Ovary (tissue), 9 donors: ENCODE results near the gene TMEM121. TPM values are rescaled to one million over a fixed set of nuclear protein-coding genes. Genes with fewer than 3 reads are reported as not detected.

Experiments
- DNase-seq, 5 donors: peaks; one replicate each; pipeline ENCODE4 v3.0.0-alpha.2; 2019 to 2020
- H3K27ac ChIP-seq, 2 donors: fragments of 200-600 bp; one replicate each; pipeline versions ENCODE4 v1.5.1 to v1.8.0; 2019 to 2022
- H3K27me3 ChIP-seq: fragments of 200-600 bp; one replicate; pipeline ENCODE4 v1.8.0; 2022
- H3K36me3 ChIP-seq: fragments of 200-600 bp; sonication (generic); one replicate; pipeline ENCODE4 v1.5.1; 2019
- H3K4me1 ChIP-seq: one replicate; pipeline ENCODE4 v1.8.1; 2013; ENCODE audit warnings: mild to moderate bottlenecking, moderate library complexity; ENCODE audit not compliant: insufficient read depth
- H3K4me3 ChIP-seq: fragments of 200-600 bp; sonication (generic); one replicate; pipeline ENCODE4 v1.5.1; 2017
- H3K9me3 ChIP-seq, 2 donors: fragments of 200-600 bp in 1 of 2; sonication (generic) in 1 of 2; one replicate each; pipeline versions ENCODE4 v1.5.1 to v1.8.1; 2013 to 2019; ENCODE audit warnings: mild to moderate bottlenecking in 1 of 2, moderate library complexity in 1 of 2
- EP300 ChIP-seq: sonication (generic); formaldehyde crosslinking; IDR thresholded peaks from one replicate; pipeline ENCODE4 v1.6.1; 2017; ENCODE audit warnings: antibody characterized with exemption
- POLR2A ChIP-seq: fragments of 450-650 bp; IDR thresholded peaks from one replicate; pipeline ENCODE4 v1.6.1; 2017; ENCODE audit warnings: antibody characterized with exemption, mild to moderate bottlenecking, moderate library complexity
- WGBS, 3 donors: extraction: QIAGEN DNeasy Blood & Tissue Kit in 1 of 3; methylation state at CpG; one replicate each; pipeline versions ENCODE4 v1.1.5 to v1.1.7; 2013 to 2017; 5-methylcytosine and 5-hydroxymethylcytosine counted together
- intact Hi-C, 4 donors: fragments of 100-400 bp; cut with DNase I; formaldehyde crosslinking; loops; one replicate each; pipeline versions ENCODE4 v1.11.0 to v1.15.1; 2022 to 2023
- polyA plus RNA-seq, 2 donors: library from polyadenylated mRNA; stranded (reverse); fragments of 200-250 nt in 1 of 2; fragments of 350-450 nt in 1 of 2; fragmentation: Illumina TruSeq in 1 of 2; extraction: RNeasy Lipid Tissue Mini Kit (QIAGEN cat#74804) in 1 of 2; gene quantifications; one replicate each; pipeline ENCODE4 v1.2.3, GENCODE V29; 2013 to 2014
- total RNA-seq, 7 donors: library from RNA; depleted of rRNA in 2 of 7; stranded (reverse); fragments of >200 nt in 2 of 7; fragmentation: NEBNext Ultra II Directional in 3 of 7; extraction: Animal tissue kit (Norgen Biotek cat#: 25700) in 3 of 7; gene quantifications; one replicate each; pipeline versions ENCODE4 v1.1.0 to v1.2.4, GENCODE V29; 2016 to 2023
- TF ChIP-seq, protein P1 (sequence below), 3 donors: fragments of 450-650 bp in 2 of 3; fragments of 200-600 bp in 1 of 3; IDR thresholded peaks; one replicate each; pipeline versions ENCODE4 v1.5.1 to v1.8.0; 2016 to 2022; ENCODE audit warnings: antibody characterized with exemption in 3 of 3, mild to moderate bottlenecking in 1 of 3
- donor health status: DM: no; HTN: no; CAD: no; lungs with moderate emphysema.
- donor health status: DM: no; HTN: no; CAD: no.
- donor health status: Bipolar disorder and iron deficiency.
- donor health status: DM: yes; HTN: yes; CAD: no.
- donor health status: DM: no; HTN: no; CAD: no.
- donor health status: DM: yes; HTN: yes; CAD: no.

TMEM121 gene
- total and polyA plus RNA-seq, 9 donors, result 3.3 to 9.0 (median 4.1) TPM; not detected in 1

GRCh38 chr14:105527826-105528585, 1.6 kb downstream of the TMEM121 start:
- H3K27me3 ChIP-seq, result no peaks in the 10 kb centered on the region
- peak overlapping the region in 1 of 2 donors; percentile 53 for H3K27ac ChIP-seq
- H3K9me3 ChIP-seq, result no peaks in the 10 kb centered on the region
- TF ChIP-seq, protein P1, sequence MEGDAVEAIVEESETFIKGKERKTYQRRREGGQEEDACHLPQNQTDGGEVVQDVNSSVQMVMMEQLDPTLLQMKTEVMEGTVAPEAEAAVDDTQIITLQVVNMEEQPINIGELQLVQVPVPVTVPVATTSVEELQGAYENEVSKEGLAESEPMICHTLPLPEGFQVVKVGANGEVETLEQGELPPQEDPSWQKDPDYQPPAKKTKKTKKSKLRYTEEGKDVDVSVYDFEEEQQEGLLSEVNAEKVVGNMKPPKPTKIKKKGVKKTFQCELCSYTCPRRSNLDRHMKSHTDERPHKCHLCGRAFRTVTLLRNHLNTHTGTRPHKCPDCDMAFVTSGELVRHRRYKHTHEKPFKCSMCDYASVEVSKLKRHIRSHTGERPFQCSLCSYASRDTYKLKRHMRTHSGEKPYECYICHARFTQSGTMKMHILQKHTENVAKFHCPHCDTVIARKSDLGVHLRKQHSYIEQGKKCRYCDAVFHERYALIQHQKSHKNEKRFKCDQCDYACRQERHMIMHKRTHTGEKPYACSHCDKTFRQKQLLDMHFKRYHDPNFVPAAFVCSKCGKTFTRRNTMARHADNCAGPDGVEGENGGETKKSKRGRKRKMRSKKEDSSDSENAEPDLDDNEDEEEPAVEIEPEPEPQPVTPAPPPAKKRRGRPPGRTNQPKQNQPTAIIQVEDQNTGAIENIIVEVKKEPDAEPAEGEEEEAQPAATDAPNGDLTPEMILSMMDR (IDR thresholded peaks at IDR 0.05), result peak; percentile 76 to 86 (median 85)
- no peak for TF ChIP-seq POLR2A
- no peaks in the 10 kb centered on the region for H3K36me3 ChIP-seq
- DNase-seq, result peak; percentile 71 to 89 (median 80)
- intact Hi-C loops, result loop anchor here in 2 of 4 donors (5.0 to 10.0 kb wide), 3 partner anchors 36 to 163 kb away; partner anchors contain the start of gene TEDC1 (in 1 of the 2)
- H3K4me3 ChIP-seq, result peak overlapping the region; percentile 60
- H3K4me1 ChIP-seq, result peaks cover 10% of the 10 kb centered on the region
- 1 to 4% (median 4%) methylated on average over 16 to 67 of the region's 67 CpGs for WGBS, 3 donors

DNA sequence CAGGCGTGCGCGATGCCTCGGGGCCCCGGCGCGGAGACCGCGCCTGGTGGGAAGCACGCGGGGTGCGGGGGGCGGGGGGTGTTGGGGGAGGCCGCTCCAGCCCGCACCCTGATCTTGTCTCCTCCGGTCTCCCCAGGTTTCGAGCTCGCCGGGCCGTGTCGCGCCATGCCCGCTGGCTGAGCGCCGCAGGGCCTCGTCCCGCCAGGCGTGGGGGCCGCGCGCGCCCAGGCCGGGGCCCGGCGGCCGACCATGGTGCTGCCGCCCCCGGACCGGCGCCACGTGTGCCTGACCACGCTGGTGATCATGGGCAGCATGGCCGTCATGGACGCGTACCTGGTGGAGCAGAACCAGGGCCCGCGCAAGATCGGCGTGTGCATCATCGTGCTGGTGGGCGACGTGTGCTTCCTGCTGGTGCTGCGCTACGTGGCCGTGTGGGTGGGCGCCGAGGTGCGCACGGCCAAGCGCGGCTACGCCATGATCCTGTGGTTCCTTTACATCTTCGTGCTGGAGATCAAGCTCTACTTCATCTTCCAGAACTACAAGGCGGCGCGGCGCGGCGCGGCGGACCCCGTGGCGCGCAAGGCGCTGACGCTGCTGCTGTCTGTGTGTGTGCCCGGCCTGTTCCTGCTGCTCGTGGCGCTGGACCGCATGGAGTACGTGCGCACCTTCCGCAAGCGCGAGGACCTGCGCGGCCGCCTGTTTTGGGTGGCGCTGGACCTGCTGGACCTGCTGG, 2.4 kb downstream of the TMEM121 start:
- H3K4me1 ChIP-seq, result peaks cover 10% of the 10 kb centered on the region
- TF ChIP-seq, protein P1 (IDR thresholded peaks at IDR 0.05), result peak in 1 of 3 donors; percentile 4
- TF ChIP-seq EP300 (no peak), POLR2A (no peak)
- H3K36me3 ChIP-seq, result no peaks in the 10 kb centered on the region
- H3K27me3 ChIP-seq, result no peaks in the 10 kb centered on the region
- DNase-seq, result no peak
- peak overlapping the region; percentile 60 for H3K4me3 ChIP-seq
- 17 to 26% (median 20%) methylated on average over 74 to 89 of the region's 89 CpGs for WGBS, 3 donors
- H3K9me3 ChIP-seq, result no peaks in the 10 kb centered on the region
- H3K27ac ChIP-seq, result no peak overlapping the region
- intact Hi-C loops, result loop anchor here in 2 of 4 donors (5.0 to 10.0 kb wide), 3 partner anchors 36 to 164 kb away; partner anchors contain the start of gene TEDC1 (in 1 of the 2)

DNA sequence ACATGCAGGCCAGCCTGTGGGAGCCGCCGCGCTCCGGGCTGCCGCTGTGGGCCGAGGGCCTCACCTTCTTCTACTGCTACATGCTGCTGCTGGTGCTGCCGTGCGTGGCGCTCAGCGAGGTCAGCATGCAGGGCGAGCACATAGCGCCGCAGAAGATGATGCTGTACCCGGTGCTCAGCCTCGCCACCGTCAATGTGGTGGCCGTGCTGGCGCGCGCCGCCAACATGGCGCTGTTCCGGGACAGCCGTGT, 2.9 kb downstream of the TMEM121 start:
- TF ChIP-seq, protein P1 (IDR thresholded peaks at IDR 0.05), result no peak
- no peak for TF ChIP-seq POLR2A
- no peak for TF ChIP-seq EP300
- H3K4me1 ChIP-seq, result peaks cover 10% of the 10 kb centered on the region
- no peak overlapping the region for H3K4me3 ChIP-seq
- 43 to 49% (median 46%) methylated on average over 24 of the region's 24 CpGs for WGBS, 3 donors
- H3K27ac ChIP-seq, result no peak overlapping the region
- no peaks in the 10 kb centered on the region for H3K36me3 ChIP-seq
- no peak for DNase-seq
- intact Hi-C loops, result loop anchor here in 2 of 4 donors (5.0 to 10.0 kb wide), 3 partner anchors 37 to 164 kb away; partner anchors contain the start of gene TEDC1 (in 1 of the 2)
- no peaks in the 10 kb centered on the region for H3K9me3 ChIP-seq
- no peaks in the 10 kb centered on the region for H3K27me3 ChIP-seq

GRCh38 chr14:105529569-105530284, 3.3 kb downstream of the TMEM121 start:
- Histone ChIP-seq H3K4me1 (peaks cover 10% of the 10 kb centered on the region), H3K27me3 (no peaks in the 10 kb centered on the region), H3K4me3 (no peak overlapping the region), H3K9me3 (no peaks in the 10 kb centered on the region), H3K27ac (no peak overlapping the region), H3K36me3 (no peaks in the 10 kb centered on the region)
- TF ChIP-seq, protein P1 (IDR thresholded peaks at IDR 0.05), result no peak
- TF ChIP-seq EP300 (no peak), POLR2A (no peak)
- WGBS, 3 donors, result 47 to 53% (median 51%) methylated on average over 58 to 63 of the region's 63 CpGs
- intact Hi-C loops, result loop anchor here in 2 of 4 donors (5.0 to 10.0 kb wide), 3 partner anchors 37 to 165 kb away; partner anchors contain the start of gene TEDC1 (in 1 of the 2)
- peak in 1 of 5 donors; percentile 52 for DNase-seq
